GM23248 (cell line): ENCODE results near the gene PIR.

Source experiments
- EZH2 ChIP-seq: fragments of 200-600 bp; sonication (generic); IDR thresholded peaks from 2 replicates; pipeline ENCODE4 v1.6.1; 2018; ENCODE audit warnings: antibody characterized with exemption, mild to moderate bottlenecking; ENCODE audit not compliant: insufficient read depth, poor library complexity, severe bottlenecking
- EZH2phosphoT487 ChIP-seq: fragments of 200-600 bp; sonication (generic); IDR thresholded peaks from 2 replicates; pipeline ENCODE4 v1.6.1; 2018; ENCODE audit warnings: antibody characterized with exemption, moderate library complexity, mild to moderate bottlenecking, low read depth; ENCODE audit not compliant: insufficient read depth

GRCh38 chrX:15405846-15406245 is 87.3 kb downstream of the PIR start:
- no peak for TF ChIP-seq EZH2phosphoT487
- no peak for TF ChIP-seq EZH2
